GM12864 (cell line): ENCODE data around the gene SLC22A23.

Experiments
- DNase-seq: peaks from one replicate; pipeline ENCODE4 v3.0.0-alpha.2; 2011; ENCODE audit warnings: low read depth
- H3K4me3 ChIP-seq: 2 replicates; pipeline ENCODE4 v1.5.1; 2011; ENCODE audit warnings: mild to moderate bottlenecking, low read depth, low read length, control low read depth
- CTCF ChIP-seq: IDR thresholded peaks from 2 replicates; pipeline ENCODE4 v1.5.1; 2011; ENCODE audit warnings: low read depth, mild to moderate bottlenecking, moderate library complexity, low read length, control low read depth, inconsistent platforms; ENCODE audit errors: missing control alignments

The SLC22A23 gene

GRCh38 chr6:3226481-3227362 lies 230.1 kb downstream of the SLC22A23 start:
- DNase-seq: no peak
- H3K4me3 ChIP-seq: peak overlapping the region; percentile 59
- no peak for TF ChIP-seq CTCF

GRCh38 chr6:3226042-3226441 lies 230.8 kb downstream of the SLC22A23 start:
- H3K4me3 ChIP-seq: peak overlapping the region; percentile 59
- no peak for TF ChIP-seq CTCF
- no peak for DNase-seq

- no peak overlapping the region for H3K4me3 ChIP-seq
- no peak for TF ChIP-seq CTCF
- no peak for DNase-seq
Observed at GRCh38 chr6:3222506-3223038, 234.3 kb downstream of the SLC22A23 start.

- H3K4me3 ChIP-seq: no peak overlapping the region
- no peak for TF ChIP-seq CTCF
- no peak for DNase-seq
Observed at GRCh38 chr6:3221578-3221977, 235.3 kb downstream of the SLC22A23 start.

- TF ChIP-seq CTCF: no peak
- DNase-seq: no peak
- H3K4me3 ChIP-seq: no peak overlapping the region
Observed at GRCh38 chr6:3220366-3220765, 236.5 kb downstream of the SLC22A23 start.
